Aorta (tissue), 5 donors: ENCODE measurements around the gene RIMS1. TPM values are rescaled to one million over a fixed set of nuclear protein-coding genes. Genes with fewer than 3 reads are reported as not detected.

Source experiments
- ATAC-seq: fragments of 200-7000 bp; cut with Tn5 transposase; one replicate; pipeline ENCODE4 v1.9.1; 2022; ENCODE audit warnings: moderate library complexity; ENCODE audit not compliant: low FRiP score
- DNase-seq, 2 donors: peaks; one replicate each; pipeline ENCODE4 v3.0.0-alpha.2; 2020
- H3K27ac ChIP-seq, 2 donors: one replicate each; pipeline ENCODE4 v1.5.1; 2013; ENCODE audit warnings: low read length in 2 of 2, mild to moderate bottlenecking in 2 of 2, moderate library complexity in 2 of 2, control low read depth in 1 of 2, inconsistent platforms in 1 of 2, low read depth in 1 of 2
- H3K27me3 ChIP-seq, 2 donors: one replicate each; pipeline ENCODE4 v1.6.1; 2013; ENCODE audit warnings: control low read depth in 1 of 2, low read length in 1 of 2, mild to moderate bottlenecking in 1 of 2, moderate library complexity in 1 of 2; ENCODE audit not compliant: insufficient read depth in 2 of 2, control insufficient read depth in 1 of 2
- H3K36me3 ChIP-seq, 2 donors: one replicate each; pipeline ENCODE4 v1.6.1; 2013; ENCODE audit warnings: control low read depth in 1 of 2, low read length in 1 of 2, mild to moderate bottlenecking in 1 of 2; ENCODE audit not compliant: insufficient read depth in 2 of 2, control insufficient read depth in 1 of 2
- H3K4me1 ChIP-seq, 2 donors: one replicate each; pipeline ENCODE4 v1.6.1; 2013; ENCODE audit warnings: low read length in 2 of 2, control low read depth in 1 of 2, mild to moderate bottlenecking in 1 of 2, moderate library complexity in 1 of 2; ENCODE audit not compliant: insufficient read depth in 2 of 2, control insufficient read depth in 1 of 2
- H3K4me3 ChIP-seq, 2 donors: one replicate each; pipeline ENCODE4 v1.5.1; 2013; ENCODE audit warnings: low read length in 2 of 2, control low read depth in 1 of 2, mild to moderate bottlenecking in 1 of 2
- H3K9me3 ChIP-seq: one replicate; pipeline ENCODE4 v1.6.1; 2013; ENCODE audit warnings: mild to moderate bottlenecking, low read length; ENCODE audit not compliant: control insufficient read depth
- WGBS, 2 donors: extraction: QIAGEN DNeasy Blood & Tissue Kit; methylation state at CpG; one replicate each; pipeline ENCODE4 v1.1.7; 2013; 5-methylcytosine and 5-hydroxymethylcytosine counted together
- intact Hi-C, 2 donors: fragments of 100-400 bp; cut with DNase I; formaldehyde crosslinking; loops; one replicate each; pipeline versions ENCODE4 v1.14.2 to v1.15.0; 2022
- long read RNA-seq, 2 donors: library from polyadenylated mRNA; unstranded; transcript quantifications; one replicate each; pipeline ENCODE4 v2.0.0, GENCODE V29; 2020 to 2021
- polyA plus RNA-seq, 2 donors: library from polyadenylated mRNA; stranded (reverse); fragments of 200-250 nt; gene quantifications; one replicate each; pipeline ENCODE4 v1.2.3, GENCODE V29; 2013
- total RNA-seq, 2 donors: library from RNA; stranded (reverse); fragmentation: NEBNext Ultra II Directional; extraction: Animal tissue kit (Norgen Biotek cat#: 25700); gene quantifications; one replicate each; pipeline ENCODE4 v1.2.1, GENCODE V29; 2021
- donor health status: healthy with polysubstance abuse.
- donor health status: Bipolar disorder and iron deficiency.
- donor health status: DM: no; HTN: no; CAD: no.
- donor health status: DM: no; HTN: no; CAD: no.
- donor health status: DM: yes; HTN: yes; CAD: no.

The RIMS1 gene
- 1 to 10 TPM; 4.8 to 5.7 TPM for total RNA-seq
- polyA plus RNA-seq = under 1 TPM in 1 of 2 donors, not detected in 1; under 0.01 TPM
- long read RNA-seq, donor 1 = 0 reads
- long read RNA-seq, donor 2, partial matches to known transcripts = 1 of 6 reads
- long read RNA-seq, donor 2, other reads (novel, unspliced or antisense) = 5 of 6 reads

GRCh38 chr6:71886184-71887005, at the start of gene RIMS1:
RIMS1 (plus strand) TSS chr6:71886550; CDS start chr6:71887024, 474 bp downstream.
- Histone ChIP-seq H3K27me3 (peaks cover 0 to 2% of the 10 kb centered on the region in 2 donors), H3K9me3 (peaks cover 1% of the 10 kb centered on the region), H3K27ac (no peak within 1 kb of the TSS), H3K4me3 (peak within 1 kb of the TSS; percentile 20 to 76), H3K36me3 (no peaks in the 10 kb centered on the region), H3K4me1 (no peaks in the 10 kb centered on the region)
- WGBS, 2 donors = 1 to 2% methylated on average over 48 to 70 of the region's 70 CpGs
- DNase-seq (peak; percentile 48 to 59), ATAC-seq (peak; percentile 30)
- intact Hi-C loops = loop anchor here in 1 of 2 donors (10.0 kb wide), 1 partner anchor 352 kb away; no protein-coding TSS in a partner anchor

GRCh38 chr6:71851214-71851613, 35.1 kb upstream of the RIMS1 start:
- H3K27ac ChIP-seq = no peak overlapping the region
- DNase-seq = no peak
- no peaks in the 10 kb centered on the region for H3K9me3 ChIP-seq
- intact Hi-C loops = no loop called here
- H3K4me1 ChIP-seq = no peaks in the 10 kb centered on the region
- no peak overlapping the region for H3K4me3 ChIP-seq
- no peaks in the 10 kb centered on the region for H3K36me3 ChIP-seq
- 45 to 52% methylated on average over 1 of the region's 1 CpG for WGBS, 2 donors
- no peak for ATAC-seq
- H3K27me3 ChIP-seq = no peaks in the 10 kb centered on the region

DNA sequence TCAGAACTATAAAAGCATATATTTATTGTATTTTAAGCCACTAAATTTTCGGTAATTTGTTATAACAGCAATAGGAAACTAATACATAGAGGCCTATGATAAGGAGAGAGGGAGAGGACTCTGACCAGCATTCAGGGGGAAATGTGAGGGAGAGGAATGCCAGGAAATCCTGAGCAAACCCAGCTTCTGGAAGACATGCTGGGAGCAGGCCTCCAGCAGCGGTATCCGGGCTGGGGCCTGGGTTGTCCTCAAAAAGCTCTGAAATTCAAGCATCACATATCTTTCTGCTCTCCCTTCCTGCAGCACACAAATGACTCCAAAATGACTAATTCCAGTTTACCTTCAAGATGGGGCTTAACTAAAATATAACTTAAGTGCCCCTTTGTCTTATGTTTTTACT, 33.4 kb upstream of the RIMS1 start:
- no peaks in the 10 kb centered on the region for H3K4me1 ChIP-seq
- ATAC-seq (no peak), DNase-seq (no peak)
- H3K27me3 ChIP-seq = no peaks in the 10 kb centered on the region
- WGBS, 2 donors = 58 to 72% methylated on average over 3 of the region's 3 CpGs
- no peak overlapping the region for H3K4me3 ChIP-seq
- intact Hi-C loops = no loop called here
- no peaks in the 10 kb centered on the region for H3K9me3 ChIP-seq
- no peak overlapping the region for H3K27ac ChIP-seq
- no peaks in the 10 kb centered on the region for H3K36me3 ChIP-seq

GRCh38 chr6:71855406-71855805, 30.9 kb upstream of the RIMS1 start:
- ATAC-seq (no peak), DNase-seq (no peak)
- Histone ChIP-seq H3K36me3 (no peaks in the 10 kb centered on the region), H3K4me1 (no peaks in the 10 kb centered on the region), H3K4me3 (no peak overlapping the region), H3K9me3 (no peaks in the 10 kb centered on the region), H3K27ac (no peak overlapping the region), H3K27me3 (no peaks in the 10 kb centered on the region)
- intact Hi-C loops = no loop called here
- 66 to 72% methylated on average over 3 of the region's 3 CpGs for WGBS, 2 donors

- no peak overlapping the region for H3K4me3 ChIP-seq
- no peaks in the 10 kb centered on the region for H3K4me1 ChIP-seq
- intact Hi-C loops = loop anchor here in 1 of 2 donors (5.0 kb wide), 1 partner anchor 157 kb away; no protein-coding TSS in a partner anchor
- no peaks in the 10 kb centered on the region for H3K27me3 ChIP-seq
- no peak overlapping the region for H3K27ac ChIP-seq
- H3K36me3 ChIP-seq = no peaks in the 10 kb centered on the region
- DNase-seq (no peak), ATAC-seq (no peak)
- H3K9me3 ChIP-seq = no peaks in the 10 kb centered on the region
Observed at GRCh38 chr6:71879016-71879415, 7.3 kb upstream of the RIMS1 start.

- WGBS, 2 donors = 2 to 3% methylated on average over 29 of the region's 29 CpGs
- Histone ChIP-seq H3K4me3 (peak overlapping the region; percentile 20 to 76), H3K4me1 (no peaks in the 10 kb centered on the region), H3K27me3 (peaks cover 0 to 2% of the 10 kb centered on the region in 2 donors), H3K36me3 (no peaks in the 10 kb centered on the region), H3K27ac (no peak overlapping the region), H3K9me3 (peaks cover 1% of the 10 kb centered on the region)
- DNase-seq = peak in 1 of 2 donors; percentile 73
- intact Hi-C loops = loop anchor here in 1 of 2 donors (10.0 kb wide), 1 partner anchor 352 kb away; no protein-coding TSS in a partner anchor
- ATAC-seq = peak; percentile 23
Observed at GRCh38 chr6:71887006-71887743, 825 bp downstream of the RIMS1 start.

- Histone ChIP-seq H3K4me3 (no peak overlapping the region), H3K27ac (no peak overlapping the region)
- no peak for ATAC-seq
Observed at GRCh38 chr6:71887744-71888230, 1.4 kb downstream of the RIMS1 start.

GRCh38 chr6:71888756-71889340, 2.5 kb downstream of the RIMS1 start:
- ATAC-seq (no peak), DNase-seq (no peak)
- Histone ChIP-seq H3K27me3 (peaks cover 0 to 2% of the 10 kb centered on the region in 2 donors), H3K36me3 (no peaks in the 10 kb centered on the region), H3K9me3 (peaks cover 1% of the 10 kb centered on the region), H3K4me3 (no peak overlapping the region), H3K4me1 (no peaks in the 10 kb centered on the region), H3K27ac (no peak overlapping the region)
- 49 to 55% methylated on average over 7 of the region's 7 CpGs for WGBS, 2 donors
- intact Hi-C loops = loop anchor here in 1 of 2 donors (10.0 kb wide), 1 partner anchor 354 kb away; no protein-coding TSS in a partner anchor

More at GRCh38 chr6:71887744-71888230, 1.4 kb downstream of the RIMS1 start:
- Histone ChIP-seq H3K4me1 (no peaks in the 10 kb centered on the region), H3K27me3 (peaks cover 0 to 2% of the 10 kb centered on the region in 2 donors), H3K36me3 (no peaks in the 10 kb centered on the region), H3K9me3 (peaks cover 1% of the 10 kb centered on the region)
- intact Hi-C loops = loop anchor here in 1 of 2 donors (10.0 kb wide), 1 partner anchor 353 kb away; no protein-coding TSS in a partner anchor
- 80 to 82% methylated on average over 2 of the region's 2 CpGs for WGBS, 2 donors
- DNase-seq = no peak
